ENCODE data around the gene AICDA.

Gene AICDA

GRCh38 chr12:8564656-8565055, 48.0 kb downstream of the AICDA start:
- no peaks in the 10 kb centered on the region for H4K20me1 ChIP-seq (ENCODE audit: insufficient read depth, low read length)
- H3K27ac ChIP-seq (ENCODE audit: low read length), result no peak overlapping the region
- H3K27me3 ChIP-seq (ENCODE audit: low read depth, low read length), result no peaks in the 10 kb centered on the region
- H3K4me1 ChIP-seq (ENCODE audit: low read length), result no peaks in the 10 kb centered on the region
- H3K79me2 ChIP-seq (ENCODE audit: low read length), result no peaks in the 10 kb centered on the region
- H3K36me3 ChIP-seq (replicated peaks; ENCODE audit: low read depth, low read length), result no peaks in the 10 kb centered on the region
- TF ChIP-seq EZH2phosphoT487 (IDR thresholded peaks at IDR 0.05; ENCODE audit: low read depth) (no peak), CTCF (IDR thresholded peaks at IDR 0.05; ENCODE audit: low read depth, low read length) (no peak)
- no peak overlapping the region for H3K9ac ChIP-seq (ENCODE audit: low read length)
- no peak overlapping the region for H3K4me2 ChIP-seq (ENCODE audit: low read length)
- H2AFZ ChIP-seq (ENCODE audit: low read depth, low read length), result no peak overlapping the region
- no peak overlapping the region for H3K4me3 ChIP-seq (ENCODE audit: low read length)
- peaks cover 2% of the 10 kb centered on the region; the same call in 1 of the 2 replicates for H3K9me3 ChIP-seq (ENCODE audit: insufficient read depth, low read length)

- Histone ChIP-seq H3K9ac (ENCODE audit: low read length) (no peak overlapping the region), H3K27ac (ENCODE audit: low read length) (no peak overlapping the region), H2AFZ (ENCODE audit: low read depth, low read length) (no peak overlapping the region)
Observed at GRCh38 chr12:8563356-8563755, 49.3 kb downstream of the AICDA start.

GRCh38 chr12:8562310-8562709, 50.3 kb downstream of the AICDA start:
- Histone ChIP-seq H3K4me3 (ENCODE audit: low read length) (no peak overlapping the region), H3K36me3 (replicated peaks; ENCODE audit: low read depth, low read length) (no peaks in the 10 kb centered on the region), H3K4me2 (ENCODE audit: low read length) (no peak overlapping the region), H3K4me1 (ENCODE audit: low read length) (no peaks in the 10 kb centered on the region), H4K20me1 (ENCODE audit: insufficient read depth, low read length) (no peaks in the 10 kb centered on the region), H3K79me2 (ENCODE audit: low read length) (no peaks in the 10 kb centered on the region), H3K9me3 (ENCODE audit: insufficient read depth, low read length) (peaks cover 2% of the 10 kb centered on the region; the same call in 1 of the 2 replicates), H3K27ac (ENCODE audit: low read length) (no peak overlapping the region), H3K27me3 (ENCODE audit: low read depth, low read length) (no peaks in the 10 kb centered on the region), H2AFZ (ENCODE audit: low read depth, low read length) (no peak overlapping the region), H3K9ac (ENCODE audit: low read length) (no peak overlapping the region)
- no peak for TF ChIP-seq EZH2phosphoT487 (IDR thresholded peaks at IDR 0.05; ENCODE audit: low read depth)
- TF ChIP-seq CTCF (IDR thresholded peaks at IDR 0.05; ENCODE audit: low read depth, low read length), result peak; percentile 28

More at GRCh38 chr12:8563356-8563755, 49.3 kb downstream of the AICDA start:
- Histone ChIP-seq H3K27me3 (ENCODE audit: low read depth, low read length) (no peaks in the 10 kb centered on the region), H3K4me2 (ENCODE audit: low read length) (no peak overlapping the region), H3K79me2 (ENCODE audit: low read length) (no peaks in the 10 kb centered on the region), H4K20me1 (ENCODE audit: insufficient read depth, low read length) (no peaks in the 10 kb centered on the region), H3K36me3 (replicated peaks; ENCODE audit: low read depth, low read length) (no peaks in the 10 kb centered on the region), H3K4me3 (ENCODE audit: low read length) (no peak overlapping the region), H3K9me3 (ENCODE audit: insufficient read depth, low read length) (peaks cover 2% of the 10 kb centered on the region; the same call in 1 of the 2 replicates), H3K4me1 (ENCODE audit: low read length) (no peaks in the 10 kb centered on the region)
- no peak for TF ChIP-seq CTCF (IDR thresholded peaks at IDR 0.05; ENCODE audit: low read depth, low read length)
- no peak for TF ChIP-seq EZH2phosphoT487 (IDR thresholded peaks at IDR 0.05; ENCODE audit: low read depth)

DNA sequence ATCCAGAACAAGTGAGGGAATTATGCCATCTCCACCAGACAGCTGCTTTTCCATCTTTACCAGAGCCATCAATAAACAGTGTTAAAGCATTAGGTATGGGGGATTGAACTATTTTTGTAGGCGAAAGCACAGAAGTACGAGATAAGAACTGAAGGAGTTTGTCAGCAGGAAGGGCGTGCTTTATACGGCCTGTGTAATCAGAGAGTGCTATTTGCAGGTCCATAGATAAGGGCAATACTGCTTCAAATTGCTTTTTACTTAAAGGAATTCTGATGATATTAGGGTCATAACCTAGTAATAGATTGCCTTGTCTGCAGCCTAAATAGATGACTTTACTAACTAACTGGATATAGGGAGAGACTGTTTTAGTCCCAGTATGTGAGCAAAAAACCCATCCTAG, 51.6 kb downstream of the AICDA start:
- H3K9me3 ChIP-seq (ENCODE audit: insufficient read depth, low read length), result peaks cover 2% of the 10 kb centered on the region; the same call in 1 of the 2 replicates
- no peak overlapping the region for H2AFZ ChIP-seq (ENCODE audit: low read depth, low read length)

More for the DNA sequence above, 51.6 kb downstream of the AICDA start:
- no peaks in the 10 kb centered on the region for H4K20me1 ChIP-seq (ENCODE audit: insufficient read depth, low read length)
- H3K36me3 ChIP-seq (replicated peaks; ENCODE audit: low read depth, low read length), result no peaks in the 10 kb centered on the region
- H3K79me2 ChIP-seq (ENCODE audit: low read length), result no peaks in the 10 kb centered on the region
- no peak overlapping the region for H3K4me3 ChIP-seq (ENCODE audit: low read length)
- TF ChIP-seq EZH2phosphoT487 (IDR thresholded peaks at IDR 0.05; ENCODE audit: low read depth) (no peak), CTCF (IDR thresholded peaks at IDR 0.05; ENCODE audit: low read depth, low read length) (no peak)
- H3K27me3 ChIP-seq (ENCODE audit: low read depth, low read length), result no peaks in the 10 kb centered on the region
- H3K4me2 ChIP-seq (ENCODE audit: low read length), result no peak overlapping the region
- no peak overlapping the region for H3K9ac ChIP-seq (ENCODE audit: low read length)
- no peaks in the 10 kb centered on the region for H3K4me1 ChIP-seq (ENCODE audit: low read length)
- no peak overlapping the region for H3K27ac ChIP-seq (ENCODE audit: low read length)

All from OCI-LY3 (cell line).